RPMI8226 (cell line): Measurements from ENCODE around the gene RASA2.
"Not testable (repeated sequence)": the region's sequence is repeated elsewhere in the genome, so short reads cannot be mapped to it uniquely, and the experiment has no call there.

ENCODE experiments used
- DNase-seq: peaks from one replicate; pipeline ENCODE4 v3.0.0-alpha.2; 2015

The RASA2 gene

DNA sequence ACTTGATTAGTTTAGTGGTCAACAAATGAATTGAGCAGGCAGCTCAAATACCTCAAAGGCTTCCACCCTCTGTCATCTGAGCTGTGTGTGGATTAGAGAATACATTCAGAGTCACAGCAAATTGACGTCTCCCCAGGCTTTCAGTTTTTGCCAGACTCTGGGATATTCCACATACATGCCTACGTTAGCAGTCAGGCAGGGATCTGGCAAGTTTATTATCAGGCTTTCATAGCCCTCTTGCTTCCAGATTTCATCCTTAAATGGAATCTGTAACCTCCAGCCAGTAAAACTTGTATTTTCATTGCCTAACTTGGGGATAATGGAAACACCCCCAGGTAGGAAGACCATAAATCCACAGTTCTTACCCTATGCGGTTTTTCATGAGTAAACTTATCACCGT is 115.9 kb downstream of the RASA2 start:
- no peak for DNase-seq

DNA sequence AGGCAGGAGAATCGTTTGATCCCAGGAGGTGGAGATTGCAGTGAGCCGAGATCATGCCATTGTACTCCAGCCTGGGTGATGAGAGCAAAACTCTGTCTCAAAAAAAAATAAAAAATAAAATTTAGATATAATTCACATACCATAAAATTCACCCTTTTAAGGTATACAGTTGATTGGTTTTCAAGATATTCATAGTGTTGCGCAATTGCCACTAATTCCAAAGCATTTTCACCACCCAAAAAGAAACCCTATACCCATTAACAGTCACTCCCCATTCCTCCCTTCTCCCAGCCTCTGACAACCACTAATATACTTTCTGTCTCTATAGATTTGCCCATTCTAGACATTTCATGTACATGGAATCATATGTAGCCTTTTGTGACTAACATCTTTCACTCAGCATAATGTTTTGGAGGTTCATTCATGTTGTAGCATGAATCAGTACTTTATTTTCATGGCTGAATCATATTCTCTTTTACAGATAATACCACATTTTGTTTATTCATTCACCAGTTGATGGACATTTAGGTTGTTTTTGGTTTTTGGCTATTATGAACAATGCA is 116.7 kb downstream of the RASA2 start:
- no peak for DNase-seq

DNA sequence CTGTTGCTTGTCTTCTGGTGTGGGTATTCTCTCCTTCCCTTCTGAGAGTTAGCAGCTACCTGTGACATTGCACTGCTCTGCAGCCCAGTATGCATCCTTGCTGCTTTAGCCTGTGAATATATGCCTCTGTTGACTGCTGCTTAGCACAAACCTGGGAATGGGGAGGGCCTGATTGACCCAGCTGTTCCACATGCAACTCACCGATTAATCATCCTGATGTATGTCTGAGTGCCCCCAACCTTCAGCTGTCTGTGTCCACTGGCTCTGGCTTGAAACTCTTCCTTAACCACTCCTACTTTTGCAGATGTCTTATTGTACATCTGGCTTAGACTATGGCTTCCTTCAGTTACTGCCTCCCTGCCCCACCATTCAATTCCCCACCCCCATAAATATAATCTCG is 119.1 kb downstream of the RASA2 start:
- no peak for DNase-seq

DNA sequence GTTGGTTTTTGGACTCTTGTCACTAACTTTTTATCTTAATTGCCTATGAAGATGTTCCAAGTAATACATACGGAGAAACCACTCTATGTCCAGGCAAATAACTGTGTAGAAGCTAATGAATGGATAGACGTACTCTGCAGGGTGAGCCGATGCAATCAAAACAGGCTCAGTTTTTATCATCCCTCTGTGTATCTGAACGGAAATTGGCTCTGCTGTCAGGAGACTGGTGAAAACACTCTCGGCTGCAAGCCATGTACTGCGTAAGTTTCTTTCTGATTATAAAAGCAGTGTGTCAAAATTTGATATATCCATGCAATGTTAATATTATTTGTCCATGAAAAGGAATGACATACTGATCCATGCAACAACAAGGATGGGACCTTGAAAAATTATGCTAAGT is 121.6 kb downstream of the RASA2 start:
- DNase-seq = no peak

DNA sequence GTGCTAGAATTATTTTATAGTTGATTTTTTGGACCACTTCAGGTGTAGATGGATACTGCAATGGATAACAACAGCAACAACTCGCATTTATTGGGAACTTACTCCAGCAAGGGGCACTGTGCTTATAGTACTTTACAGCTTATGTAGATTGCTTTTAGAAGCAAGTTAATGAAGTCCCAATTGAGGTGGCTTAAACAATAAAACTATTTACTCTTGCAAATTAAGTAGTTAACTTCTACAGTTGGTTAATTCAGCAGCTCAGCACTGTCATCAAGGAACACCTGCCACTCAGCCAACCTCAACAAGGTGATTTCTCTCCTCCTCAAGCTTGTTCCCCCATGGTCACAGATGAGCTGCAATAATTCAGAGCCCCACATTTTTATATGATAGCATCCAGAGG is 124.1 kb downstream of the RASA2 start:
- DNase-seq = no peak

DNA sequence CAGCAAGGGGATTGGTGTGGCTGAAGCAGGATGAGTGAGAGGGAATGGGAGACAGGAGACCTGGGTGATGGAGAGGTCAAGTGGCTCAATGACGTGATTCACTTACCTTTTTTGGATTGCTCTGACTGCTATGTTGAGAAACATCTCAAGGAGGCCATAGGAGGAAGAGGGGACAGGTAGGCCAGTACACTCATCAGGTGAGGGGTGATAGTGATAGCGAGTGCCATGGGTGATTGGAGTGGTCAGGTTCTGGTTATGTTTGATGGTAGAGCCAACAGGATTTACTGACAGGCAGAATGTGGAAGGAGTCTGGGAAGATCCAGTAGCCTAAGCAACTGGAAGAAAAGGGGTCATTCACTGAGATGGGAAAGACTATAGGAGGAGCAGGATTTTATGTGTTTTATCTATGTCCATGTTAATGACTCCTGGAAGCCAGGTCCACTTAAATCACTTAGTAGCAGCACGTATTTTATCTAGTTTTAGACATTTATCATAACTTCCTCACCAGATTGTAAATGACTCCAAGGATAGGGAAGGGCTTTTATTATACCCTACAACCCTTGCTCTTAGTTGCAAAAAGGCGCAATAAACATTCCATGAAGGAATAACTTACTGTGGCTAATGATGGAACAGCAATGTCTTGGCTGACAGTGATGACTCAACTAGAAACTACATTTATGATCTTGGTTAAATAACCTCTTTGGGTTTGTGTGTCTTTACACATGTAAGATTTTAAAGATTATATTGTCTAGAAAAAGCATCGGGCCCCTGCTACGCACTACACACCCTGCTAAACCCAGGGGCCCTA is 131.5 kb downstream of the RASA2 start:
- no peak for DNase-seq

DNA sequence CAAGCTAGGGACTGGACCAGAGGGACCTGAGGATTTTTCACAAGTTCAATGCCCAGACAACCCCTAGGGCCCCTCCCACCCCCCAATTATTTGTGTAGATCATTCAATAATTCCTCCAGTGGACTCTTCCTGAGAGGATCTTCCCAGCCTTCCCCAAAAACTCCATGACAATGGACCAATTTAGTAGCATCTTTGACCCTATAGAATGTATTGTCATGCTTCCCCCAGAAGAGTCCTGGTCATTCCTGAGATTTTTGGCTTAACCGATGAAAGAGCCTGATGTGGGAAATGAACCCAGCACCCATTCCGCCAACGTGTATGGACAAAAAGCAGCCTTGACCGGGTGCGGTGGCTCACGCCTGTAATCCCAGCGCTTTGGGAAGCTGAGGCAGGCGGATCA is 132.1 kb downstream of the RASA2 start:
- no peak for DNase-seq

DNA sequence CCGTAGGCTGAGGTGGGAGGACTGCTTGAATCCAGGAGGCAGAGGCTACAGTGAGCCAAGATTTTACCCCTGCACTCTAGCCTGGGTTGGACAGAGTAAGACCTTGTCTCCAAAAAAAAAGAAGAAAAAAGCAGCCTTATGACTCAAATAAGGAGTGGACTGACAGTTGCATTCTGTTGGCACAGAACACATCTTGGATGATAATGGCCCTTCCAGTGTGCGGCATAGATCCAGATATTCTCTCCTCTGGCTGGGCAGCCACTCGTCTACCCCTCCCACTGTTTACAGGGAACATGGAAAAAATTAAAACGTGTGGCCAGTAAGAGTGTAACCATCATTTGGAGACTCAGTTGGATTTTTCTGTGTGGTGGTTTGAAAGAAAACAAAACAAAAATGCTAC is 132.6 kb downstream of the RASA2 start:
- no peak for DNase-seq

DNA sequence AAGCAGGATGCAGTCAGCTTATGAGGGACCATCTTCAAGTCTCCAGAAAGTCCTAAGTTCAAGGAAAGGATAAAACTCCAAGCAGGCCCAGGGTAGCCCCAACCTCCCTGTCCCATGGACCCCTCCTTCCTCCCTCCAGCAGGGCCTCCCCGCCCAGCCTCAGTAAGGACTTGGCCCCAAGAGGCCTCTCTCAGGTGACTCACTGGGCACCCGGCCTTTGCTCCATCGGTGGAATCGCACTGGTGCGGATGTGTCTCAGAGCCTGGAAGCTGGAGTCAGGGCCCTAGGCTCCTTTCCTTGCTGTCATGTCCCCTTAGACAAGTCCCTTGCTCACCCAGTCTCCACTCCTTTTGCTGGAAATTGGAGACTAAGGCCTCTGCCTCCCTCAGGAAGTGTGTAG is 136.9 kb downstream of the RASA2 start:
- DNase-seq = no peak

DNA sequence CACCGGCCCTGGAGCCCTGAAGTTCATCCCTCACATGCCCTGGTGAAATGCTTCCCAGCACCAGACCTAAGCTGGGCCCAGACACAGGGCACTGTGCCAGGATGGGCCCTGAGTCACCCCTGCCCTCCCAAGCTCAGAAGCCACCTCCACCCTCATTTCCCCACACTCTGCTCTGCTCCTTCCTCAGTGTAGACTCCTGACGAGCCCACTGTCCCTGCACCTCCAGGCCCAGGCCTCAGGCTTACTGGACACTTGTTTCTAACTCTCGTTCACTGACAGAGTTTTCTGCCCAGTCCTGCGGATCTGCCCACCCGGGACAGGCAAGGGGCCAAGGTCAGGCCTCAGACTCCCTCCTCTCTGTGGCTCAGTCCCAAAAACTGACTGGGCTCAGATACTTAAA is 138.7 kb downstream of the RASA2 start:
- no peak for DNase-seq

DNA sequence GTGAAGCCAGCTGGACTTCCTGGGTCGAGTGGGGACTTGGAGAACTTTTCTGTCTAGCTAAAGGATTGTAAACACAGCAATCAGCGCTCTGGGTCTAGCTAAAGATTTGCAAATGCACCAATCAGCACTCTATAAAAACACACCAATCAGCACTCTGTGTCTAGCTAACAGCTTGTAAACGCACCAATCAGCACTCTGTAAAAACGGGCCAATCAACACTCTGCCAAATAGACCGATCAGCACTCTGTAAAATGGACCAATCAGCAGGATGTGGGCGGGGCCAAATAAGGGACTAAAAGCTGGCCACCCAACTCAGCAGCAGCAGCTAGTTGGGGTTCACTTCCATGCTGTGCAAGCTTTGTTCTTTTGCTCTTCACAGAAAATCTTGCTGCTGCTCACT is 141.5 kb downstream of the RASA2 start:
- not testable (repeated sequence) for DNase-seq

DNA sequence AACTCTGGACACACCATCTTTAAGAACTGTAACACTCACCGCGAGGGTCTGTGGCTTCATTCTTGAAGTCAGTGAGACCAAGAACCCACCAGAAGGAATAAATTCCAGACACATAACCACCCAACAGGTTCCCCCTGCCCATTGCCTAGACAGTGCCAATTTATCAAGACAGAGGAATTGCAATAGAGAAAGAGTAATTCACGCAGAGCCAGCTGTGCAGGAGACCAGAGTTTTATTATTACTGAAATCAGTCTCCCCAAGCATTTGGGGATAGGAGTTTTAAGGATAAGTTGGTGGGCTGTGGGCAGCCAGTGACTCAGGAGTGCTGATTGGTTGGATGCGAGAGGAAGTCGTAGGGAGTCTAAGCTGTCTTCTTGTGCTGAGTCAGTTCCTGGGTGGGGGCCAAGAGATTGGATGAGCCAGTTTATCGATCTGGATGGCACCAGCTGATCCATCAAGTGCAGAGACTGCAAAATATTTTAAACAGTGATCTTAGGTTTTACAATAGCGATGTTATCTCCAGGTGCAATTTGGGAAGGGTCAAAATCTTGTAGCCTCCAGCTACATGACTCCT is 142.1 kb downstream of the RASA2 start:
- not testable (repeated sequence) for DNase-seq

DNA sequence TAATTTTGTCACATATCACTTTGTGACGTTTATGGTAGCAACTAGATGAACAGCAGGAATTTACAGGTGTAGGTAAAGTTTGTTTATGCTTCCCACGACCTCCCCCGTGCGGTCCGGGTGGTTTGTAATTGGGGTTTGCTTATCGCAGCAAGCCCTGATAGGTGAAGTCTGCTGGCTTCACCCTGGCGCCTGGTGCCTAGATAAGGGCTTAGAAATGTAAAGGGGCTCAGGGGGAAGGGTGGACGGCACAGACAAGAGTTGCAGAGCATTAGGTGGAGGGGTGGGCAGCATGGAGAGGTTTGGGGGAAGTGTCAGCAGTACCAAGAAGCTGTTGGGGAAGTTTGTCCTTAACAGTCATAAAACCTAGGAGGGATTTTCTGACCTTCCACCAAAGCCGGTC is 143.1 kb downstream of the RASA2 start:
- DNase-seq = no peak

DNA sequence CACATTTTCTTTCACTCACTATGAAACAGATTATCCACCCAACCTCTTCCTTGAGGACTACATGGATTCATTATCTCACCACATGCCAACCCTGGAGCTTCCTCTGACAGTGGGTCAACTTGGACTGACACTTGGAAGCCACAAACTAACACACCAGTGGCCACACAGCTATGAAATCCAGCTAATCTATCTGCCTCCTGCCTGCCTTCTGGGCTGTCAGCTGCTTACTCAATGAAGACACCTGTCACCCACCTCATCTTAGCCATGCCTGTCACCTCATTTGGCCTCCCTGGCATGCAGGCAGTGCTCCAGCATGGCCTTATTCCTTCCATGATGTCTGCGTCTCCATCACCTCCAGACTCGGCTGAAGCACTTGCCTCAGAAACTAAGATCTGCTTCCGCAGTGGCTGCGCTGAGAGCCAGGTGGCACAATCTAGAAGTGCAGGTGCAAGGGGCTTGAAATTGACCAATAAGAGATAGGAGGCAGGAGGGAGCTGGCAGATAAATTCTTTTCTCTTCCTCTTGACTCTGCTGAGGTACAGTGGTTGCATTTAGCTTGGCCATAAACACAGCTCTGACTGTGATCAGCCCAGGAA is 146.1 kb downstream of the RASA2 start:
- peak; percentile 38 for DNase-seq

DNA sequence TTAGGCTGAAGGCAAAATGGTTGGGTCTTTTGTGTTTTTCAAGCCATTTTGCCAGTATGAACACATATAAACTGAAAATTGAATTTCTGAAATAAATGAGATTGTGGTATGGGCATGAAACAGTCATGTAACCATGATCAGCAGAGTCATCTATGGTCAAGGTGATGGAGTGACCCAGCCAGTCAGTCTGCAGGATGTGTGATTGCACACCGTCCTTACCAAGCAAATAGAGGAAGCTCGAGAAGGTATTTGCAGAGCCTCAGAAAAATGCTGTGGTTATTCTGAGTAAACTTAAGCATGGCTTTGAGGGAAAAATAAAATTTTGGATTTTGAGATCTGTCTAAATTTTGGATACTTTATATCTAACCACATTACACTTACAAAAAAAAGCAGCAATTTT is 155.4 kb downstream of the RASA2 start:
- DNase-seq = no peak

DNA sequence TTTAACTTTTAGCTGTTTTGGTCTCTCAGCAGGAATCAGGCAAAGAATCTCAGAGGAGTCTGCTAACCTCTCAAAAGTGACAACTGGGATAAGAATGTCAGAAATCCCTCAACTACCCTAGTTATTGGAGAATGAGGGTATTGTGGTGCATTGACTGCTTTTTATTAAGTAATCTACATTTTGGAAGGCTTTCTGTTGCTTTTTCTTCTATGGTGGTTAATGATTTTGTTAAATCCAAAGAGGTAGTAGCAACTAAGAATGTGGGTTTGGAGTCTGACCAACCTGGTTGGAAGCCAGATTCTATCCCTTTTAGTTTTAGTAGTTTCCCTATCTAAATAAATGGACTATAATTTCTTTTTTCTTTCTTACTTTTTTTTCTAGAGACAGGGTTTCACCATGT is 156.6 kb downstream of the RASA2 start:
- DNase-seq = no peak

DNA sequence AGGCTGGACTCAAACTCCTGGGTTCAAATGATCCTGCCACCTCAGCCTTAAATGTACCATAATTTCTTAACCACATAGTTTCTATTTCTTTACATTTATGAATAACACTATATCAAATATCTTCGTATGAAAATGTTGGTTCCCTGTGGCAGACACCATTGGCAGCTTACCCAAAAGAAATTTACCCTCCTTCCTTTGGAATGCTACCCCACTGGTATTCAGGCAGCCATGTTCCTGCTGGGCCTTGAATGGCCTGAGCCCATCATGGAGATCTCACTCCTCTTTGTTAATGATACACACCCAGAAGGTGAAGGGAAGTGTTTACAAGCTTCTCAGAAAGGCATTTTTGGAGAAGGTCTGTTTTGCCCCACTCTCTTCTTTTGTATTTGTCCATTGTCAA is 157.0 kb downstream of the RASA2 start:
- no peak for DNase-seq

DNA sequence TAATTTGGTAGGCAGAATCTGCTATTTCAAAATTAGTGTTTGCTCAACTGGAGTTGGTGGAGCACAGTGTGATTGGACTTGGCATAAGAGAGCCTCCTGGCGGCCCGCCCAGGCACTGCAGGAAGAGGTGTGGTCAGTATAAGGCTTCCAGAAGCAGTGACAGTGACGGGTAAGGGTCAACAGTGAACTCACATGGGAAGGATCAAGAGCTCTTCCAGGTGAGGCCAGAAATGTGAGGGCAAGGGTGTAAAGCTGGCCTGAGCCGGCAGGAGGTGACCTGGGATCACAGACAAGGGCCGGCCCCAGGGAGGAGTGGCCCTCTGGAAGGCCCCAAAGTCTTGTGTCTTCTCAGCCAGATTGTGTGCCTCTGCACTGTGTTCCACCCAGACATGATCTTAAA is 158.1 kb downstream of the RASA2 start:
- DNase-seq = peak; percentile 62

DNA sequence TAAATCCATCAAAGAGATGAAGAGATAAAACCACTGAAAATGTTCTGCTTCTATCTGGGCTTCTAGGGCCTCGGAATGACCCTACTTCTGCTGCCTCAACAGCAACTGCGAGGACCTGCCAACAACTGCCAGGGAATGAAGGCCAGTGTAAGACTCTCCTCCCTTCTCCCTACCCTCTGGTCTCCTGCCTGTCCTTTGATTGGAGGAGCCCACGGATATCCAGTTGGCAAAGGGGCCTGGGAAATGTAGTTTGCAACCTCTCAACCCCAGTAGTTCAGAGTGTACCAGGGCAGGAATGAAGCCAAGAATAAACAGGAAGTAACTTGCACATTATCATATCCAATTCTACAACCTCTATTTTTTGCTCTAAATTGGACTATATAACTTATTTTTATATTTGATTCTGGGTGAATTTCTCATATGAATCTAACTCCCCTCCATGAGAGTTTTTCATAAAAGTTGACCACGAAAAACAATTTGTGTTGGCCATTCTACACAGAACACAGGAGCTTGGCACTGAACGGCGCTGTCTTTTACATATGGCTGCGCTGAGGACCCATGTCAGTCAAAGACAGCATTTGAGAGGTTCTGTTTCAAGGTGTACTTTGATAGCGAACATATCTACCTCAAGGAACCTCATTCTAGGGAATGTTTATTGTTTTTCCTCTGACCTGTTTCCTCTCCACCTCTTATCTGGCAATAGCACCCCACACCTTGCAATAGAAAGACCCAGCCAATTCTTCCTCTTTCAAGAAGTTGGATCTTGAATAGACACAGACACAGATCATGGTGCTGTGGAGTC is 160.1 kb downstream of the RASA2 start:
- peak; percentile 60 for DNase-seq

DNA sequence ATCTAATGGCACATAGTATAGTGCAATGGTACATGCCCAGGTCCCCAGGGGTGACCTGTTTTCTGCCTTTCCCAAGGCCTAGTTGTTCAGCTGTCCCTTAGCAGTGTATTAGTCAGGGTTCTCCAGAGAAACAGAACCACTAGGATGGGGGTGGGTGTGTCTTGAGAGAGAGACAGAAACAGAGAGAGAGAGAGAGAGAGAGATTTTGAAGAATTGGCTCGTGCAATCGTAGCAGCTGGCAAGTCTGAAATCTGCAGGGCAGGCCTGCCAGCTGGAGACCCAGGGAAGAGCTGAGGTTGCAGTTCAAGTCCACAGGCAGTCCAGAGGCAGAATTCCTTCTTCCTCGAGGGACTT is 160.7 kb downstream of the RASA2 start:
- DNase-seq = no peak

DNA sequence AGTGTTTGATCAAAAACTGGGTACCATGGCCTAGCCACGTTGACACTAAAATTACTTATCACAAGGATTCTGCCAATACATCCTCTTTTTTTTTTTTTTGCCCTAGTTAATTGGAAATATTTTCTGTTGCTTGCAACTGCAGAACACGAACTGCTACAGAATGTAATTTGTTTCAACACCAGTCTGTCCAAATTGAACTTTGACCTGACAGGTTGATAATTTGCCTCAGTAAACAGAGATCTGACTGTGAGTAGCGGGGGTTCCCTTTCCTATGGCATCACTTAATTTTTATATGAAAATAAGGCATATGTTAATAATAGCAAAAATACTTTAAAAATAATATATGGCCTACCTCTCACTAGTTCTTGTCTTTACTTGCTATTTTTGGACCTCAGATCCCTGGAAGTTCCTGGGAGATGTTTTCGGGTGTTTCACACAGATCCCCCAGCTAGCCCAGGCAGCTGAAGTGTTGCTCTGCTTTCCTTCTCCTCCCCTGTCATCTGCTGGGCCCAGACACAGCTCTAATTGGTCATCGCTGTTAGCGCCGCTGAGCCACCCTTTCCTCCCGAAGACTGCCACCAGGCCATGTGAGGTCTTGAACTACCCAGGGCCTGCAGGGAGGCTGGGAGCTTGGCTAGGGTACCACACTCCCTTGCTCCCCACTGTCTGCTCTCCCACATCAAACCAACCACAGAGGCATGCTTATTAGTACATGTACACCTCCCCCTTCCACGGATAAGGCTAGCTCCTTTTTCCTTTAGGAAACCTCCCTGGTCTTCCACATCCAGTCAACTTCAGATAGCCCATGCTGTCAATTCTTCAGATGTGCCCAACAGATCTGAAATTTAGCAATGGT is 161.5 kb downstream of the RASA2 start:
- DNase-seq = no peak

DNA sequence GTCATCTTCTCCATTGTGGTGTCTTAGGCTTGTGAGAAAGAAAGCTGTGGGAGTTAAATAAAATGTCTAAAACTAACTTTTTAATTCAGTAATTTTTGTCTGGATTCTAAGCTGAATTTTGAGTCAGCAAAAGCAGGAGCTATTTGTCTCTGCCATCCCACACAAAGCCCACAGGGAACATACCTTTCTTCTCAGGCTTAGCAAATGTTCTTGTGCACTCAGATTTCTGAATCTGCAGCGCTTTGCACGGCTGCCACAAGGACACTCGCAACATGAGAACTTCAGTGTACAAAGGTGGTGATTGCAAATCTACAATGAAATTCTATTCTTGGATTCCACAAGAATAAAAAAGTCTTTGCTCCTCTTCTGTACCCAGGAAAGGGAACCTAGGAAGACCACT is 163.0 kb downstream of the RASA2 start:
- no peak for DNase-seq

DNA sequence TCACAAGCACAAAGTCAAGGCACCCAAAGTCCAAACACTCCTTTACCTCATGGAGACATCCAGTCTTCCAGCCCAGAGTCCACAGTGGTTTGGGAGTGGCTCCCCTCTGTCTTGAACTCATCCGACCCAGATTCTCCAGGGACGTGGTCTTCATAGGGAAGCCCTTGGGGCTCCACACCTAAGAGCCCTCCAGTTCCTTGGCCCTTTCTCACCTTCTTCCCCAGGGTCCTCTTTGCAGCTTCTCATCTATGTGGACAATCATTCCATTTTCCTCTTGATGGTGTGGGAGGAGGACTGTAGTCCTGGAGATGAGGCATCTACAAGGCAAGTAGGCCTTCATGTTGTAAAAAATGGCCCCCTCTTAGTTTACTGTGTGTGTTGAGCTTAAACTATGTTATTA is 164.0 kb downstream of the RASA2 start:
- DNase-seq = no peak
